Thyroid gland (tissue), 4 donors: ENCODE measurements around the gene KLHDC4.

Source experiments
- CTCF ChIP-seq, 6 experiments: fragments of 200-600 bp in 3 of 6; fragments of 450-650 bp in 3 of 6; sonication (generic) in 3 of 6; IDR thresholded peaks; one replicate each; pipeline ENCODE4 v1.5.1; 2016 to 2019; ENCODE audit warnings: antibody characterized with exemption in 6 of 6, mild to moderate bottlenecking in 2 of 6, inconsistent platforms in 1 of 6, moderate library complexity in 1 of 6
- POLR2A ChIP-seq, 2 donors: fragments of 450-650 bp; IDR thresholded peaks; one replicate each; pipeline ENCODE4 v1.6.1; 2017; ENCODE audit warnings: antibody characterized with exemption in 2 of 2, mild to moderate bottlenecking in 2 of 2, moderate library complexity in 1 of 2

DNA sequence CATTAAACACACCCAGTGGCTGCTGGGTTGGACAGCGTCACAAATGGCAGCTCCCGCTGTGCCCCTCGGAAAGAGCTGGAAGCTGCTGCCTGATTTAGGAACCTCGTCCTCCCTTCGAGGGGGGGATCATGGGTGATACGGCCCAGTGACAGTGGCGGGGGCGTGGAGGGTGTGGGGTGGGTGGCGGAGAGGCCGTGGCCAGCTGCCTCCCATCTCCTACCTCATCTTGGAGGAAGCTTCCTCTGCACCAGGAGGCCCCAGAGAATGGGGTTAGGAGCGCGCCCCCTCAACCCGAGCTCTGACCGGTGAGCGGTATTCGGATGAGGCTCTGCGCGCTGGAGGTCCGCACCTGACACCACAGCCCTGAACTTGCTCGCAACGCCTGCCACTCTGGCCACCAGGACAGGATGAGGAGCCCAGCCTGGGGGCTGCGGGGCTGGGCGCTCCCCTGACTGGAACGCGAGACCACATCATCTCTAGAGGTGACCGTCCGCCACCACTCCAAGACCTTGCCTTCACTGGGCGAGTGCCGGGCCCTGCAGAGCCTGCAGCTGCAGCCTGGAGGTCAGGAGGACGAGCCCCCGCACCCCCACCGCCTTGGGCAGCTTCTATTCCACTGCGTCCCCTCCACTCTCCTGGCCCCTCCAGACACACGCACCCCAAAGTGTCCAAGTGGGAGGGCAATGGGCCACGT is 80.9 kb downstream of the KLHDC4 start:
- TF ChIP-seq POLR2A (IDR thresholded peaks at IDR 0.05) (no peak), CTCF (IDR thresholded peaks at IDR 0.05) (no peak)
